Measurements from ENCODE around the gene LAMTOR1.
A peak's percentile ranks its signal among the peaks of the same experiment; 100 is the strongest.

The LAMTOR1 gene

GRCh38 chr11:72116019-72116755, 13.1 kb upstream of the LAMTOR1 start:
- no peak for DNase-seq (ENCODE audit: low spot score)

GRCh38 chr11:72114570-72114969, 11.5 kb upstream of the LAMTOR1 start:
- DNase-seq (ENCODE audit: low spot score): no peak

GRCh38 chr11:72112978-72113808, 10.1 kb upstream of the LAMTOR1 start:
- DNase-seq (ENCODE audit: low spot score): no peak

GRCh38 chr11:72112143-72112977, 9.3 kb upstream of the LAMTOR1 start, which contains the start of gene ANAPC15:
ANAPC15 (minus strand) TSS chr11:72112695; CDS start chr11:72111276, 1,419 bp downstream.
- peak; percentile 99 for DNase-seq (ENCODE audit: low spot score)

GRCh38 chr11:72111300-72112142, 8.4 kb upstream of the LAMTOR1 start:
- no peak for DNase-seq (ENCODE audit: low spot score)

- DNase-seq (ENCODE audit: low spot score): no peak
These were observed 2.8 kb upstream of the LAMTOR1 start, which contains the start of gene TOMT for GRCh38 chr11:72105888-72106287. TOMT (plus strand) TSS chr11:72105924; CDS start chr11:72105952, 28 bp downstream.

- no peak for DNase-seq (ENCODE audit: low spot score)
These were observed 664 bp upstream of the LAMTOR1 start for GRCh38 chr11:72103754-72104167.

GRCh38 chr11:72102631-72102945, 509 bp downstream of the LAMTOR1 start:
- no peak for DNase-seq (ENCODE audit: low spot score)

- DNase-seq (ENCODE audit: low spot score): no peak
These were observed 935 bp downstream of the LAMTOR1 start for GRCh38 chr11:72102162-72102561.

GRCh38 chr11:72100462-72100861, 2.6 kb downstream of the LAMTOR1 start:
- no peak for DNase-seq (ENCODE audit: low spot score)

- no peak for DNase-seq (ENCODE audit: low spot score)
These were observed 3.1 kb downstream of the LAMTOR1 start for GRCh38 chr11:72100009-72100408.

GRCh38 chr11:72098741-72099140, 4.4 kb downstream of the LAMTOR1 start:
- DNase-seq (ENCODE audit: low spot score): no peak

GRCh38 chr11:72091292-72091691, 11.8 kb downstream of the LAMTOR1 start:
- peak; percentile 60 for DNase-seq (ENCODE audit: low spot score)

- no peak for DNase-seq (ENCODE audit: low spot score)
These were observed 14.9 kb downstream of the LAMTOR1 start for GRCh38 chr11:72088076-72088808.

- no peak for DNase-seq (ENCODE audit: low spot score)
These were observed 17.3 kb downstream of the LAMTOR1 start for GRCh38 chr11:72085621-72086351.

- DNase-seq (ENCODE audit: low spot score): no peak
These were observed 18.1 kb downstream of the LAMTOR1 start for GRCh38 chr11:72084965-72085364.

GRCh38 chr11:72084076-72084475, 19.0 kb downstream of the LAMTOR1 start:
- no peak for DNase-seq (ENCODE audit: low spot score)

- DNase-seq (ENCODE audit: low spot score): no peak
These were observed 19.7 kb downstream of the LAMTOR1 start for GRCh38 chr11:72083414-72083813.

GRCh38 chr11:72081821-72082453, 21.2 kb downstream of the LAMTOR1 start:
- DNase-seq (ENCODE audit: low spot score): no peak

Measured in activated CD4-positive, alpha-beta T cell treated with anti-CD3 and anti-CD28 coated beads, Interleukin-2, Interleukin-4, amounts not matched to agents 100 ng/mL and 50 ng/mL, durations not matched to agents 16 hours and 8 hours (primary cell).